Stimulated activated CD8-positive, alpha-beta memory T cell treated with anti-CD3 and anti-CD28 coated beads, Interleukin-7, amount 100 ng/mL, for 1 hour (primary cell): ENCODE results near the gene LYPLAL1.
"Not testable (repeated sequence)": the region's sequence is repeated elsewhere in the genome, so short reads cannot be mapped to it uniquely, and the experiment has no call there.

ENCODE experiments used
- DNase-seq, 2 donors: peaks; one replicate each; pipeline ENCODE4 v3.0.0-alpha.2; 2020; ENCODE audit warnings: low read depth in 2 of 2

LYPLAL1 gene

DNA sequence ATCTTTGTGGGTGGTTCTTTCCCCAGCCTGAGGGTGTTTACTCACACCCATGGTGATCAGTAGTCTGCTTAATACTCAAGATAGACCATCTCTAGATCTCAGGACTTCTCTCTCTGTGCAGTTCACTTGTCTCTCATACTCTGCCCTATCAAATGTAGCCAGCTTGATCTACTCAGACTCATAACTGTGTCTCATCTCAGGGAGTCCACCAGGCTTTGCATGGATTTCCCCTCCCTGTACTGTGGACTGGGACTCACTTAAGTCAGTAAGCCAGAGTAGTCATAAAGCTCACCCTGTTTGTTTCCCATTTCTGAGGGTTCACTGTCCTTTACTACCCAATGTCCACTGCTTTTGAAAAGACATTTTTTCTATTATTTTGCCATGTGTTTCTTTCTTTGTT, 41.8 kb downstream of the LYPLAL1 start:
- no peak for DNase-seq

DNA sequence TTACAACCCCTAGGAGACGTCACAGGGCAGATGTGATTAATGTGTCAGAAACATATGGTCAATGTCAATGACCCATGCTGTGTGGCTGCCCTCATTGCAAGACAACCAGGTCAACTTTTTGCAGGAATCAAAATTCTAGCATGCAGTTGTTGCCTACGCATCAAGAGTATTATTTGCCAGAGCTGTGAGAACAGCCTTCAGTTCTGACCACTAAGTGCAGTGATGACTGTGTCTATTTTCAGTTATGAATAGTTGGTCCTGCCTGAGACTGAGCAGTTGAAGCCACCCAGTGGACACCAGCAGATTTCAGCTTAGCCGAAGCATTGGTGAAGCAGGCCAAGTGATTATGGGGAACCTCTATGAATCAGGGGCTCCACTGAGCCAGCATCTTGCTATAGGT, 47.3 kb downstream of the LYPLAL1 start:
- no peak for DNase-seq

DNA sequence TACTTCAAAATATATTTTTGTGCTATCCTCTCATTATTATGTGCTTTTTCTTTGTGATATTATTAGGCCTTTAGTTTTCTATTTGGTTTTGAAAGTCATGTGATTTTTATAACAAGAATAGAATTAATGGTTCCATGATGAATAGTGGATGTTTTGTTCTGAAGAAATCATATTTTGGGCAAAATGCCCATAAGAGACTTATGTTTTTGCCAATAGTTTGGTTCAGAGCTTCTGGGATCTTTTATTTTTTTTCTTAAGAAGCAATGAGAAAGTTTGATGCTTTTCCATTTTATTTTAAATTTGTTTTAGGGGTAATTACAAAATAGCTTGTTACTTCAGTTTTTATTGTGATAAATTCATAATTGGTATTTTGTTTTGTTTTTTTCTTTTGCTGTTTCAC, 49.8 kb downstream of the LYPLAL1 start:
- DNase-seq = no peak

DNA sequence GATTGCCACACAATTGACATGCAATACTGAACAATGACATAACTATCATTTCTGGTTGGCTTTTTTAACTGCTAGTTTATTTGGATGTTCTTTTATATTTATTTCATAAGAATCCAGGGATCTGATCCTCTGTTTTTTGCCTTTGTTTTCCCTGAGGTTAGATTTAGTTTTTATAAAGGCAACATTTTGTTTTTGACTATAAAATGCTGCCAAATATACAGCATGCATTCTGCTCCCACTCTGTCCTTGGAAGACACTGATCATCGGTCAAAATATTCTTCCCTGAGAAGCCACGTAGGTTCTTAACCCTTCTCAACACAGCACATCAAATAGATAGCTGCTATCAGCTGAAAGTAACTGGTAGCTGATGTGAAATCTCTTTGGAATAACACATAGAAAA, 52.5 kb downstream of the LYPLAL1 start:
- no peak for DNase-seq

DNA sequence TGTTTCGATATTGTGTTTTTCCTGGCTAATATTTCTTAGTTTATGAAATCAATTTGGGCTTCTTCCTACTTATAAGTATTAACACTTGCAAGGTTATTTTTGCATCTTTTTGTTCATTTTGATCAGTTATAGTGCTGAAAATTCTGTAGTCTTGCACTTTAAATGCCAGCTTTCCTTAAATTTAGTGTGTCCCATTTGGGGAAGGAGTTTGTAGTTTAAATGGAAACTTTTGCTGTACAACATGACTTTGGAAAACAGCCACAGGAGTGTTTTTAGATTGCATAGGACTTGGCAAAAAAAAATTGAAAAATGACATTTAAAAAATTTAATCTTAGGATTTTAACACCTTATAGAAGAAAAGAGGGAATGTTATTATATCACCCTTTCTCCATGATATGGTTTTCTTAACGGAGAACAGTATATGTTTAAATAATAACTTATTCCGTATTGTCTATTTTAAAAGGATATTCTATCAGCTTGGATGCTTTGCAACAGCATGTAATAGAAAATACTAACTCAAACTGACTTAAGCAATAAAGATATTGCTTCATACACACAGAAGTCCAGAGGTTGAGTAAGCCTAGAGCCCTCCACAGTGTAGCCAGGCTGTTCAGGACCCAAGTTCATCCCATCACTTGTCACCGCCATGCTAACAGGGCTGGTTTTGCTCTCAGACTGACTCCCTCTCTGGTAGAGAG, 53.8 kb downstream of the LYPLAL1 start:
- DNase-seq = no peak

DNA sequence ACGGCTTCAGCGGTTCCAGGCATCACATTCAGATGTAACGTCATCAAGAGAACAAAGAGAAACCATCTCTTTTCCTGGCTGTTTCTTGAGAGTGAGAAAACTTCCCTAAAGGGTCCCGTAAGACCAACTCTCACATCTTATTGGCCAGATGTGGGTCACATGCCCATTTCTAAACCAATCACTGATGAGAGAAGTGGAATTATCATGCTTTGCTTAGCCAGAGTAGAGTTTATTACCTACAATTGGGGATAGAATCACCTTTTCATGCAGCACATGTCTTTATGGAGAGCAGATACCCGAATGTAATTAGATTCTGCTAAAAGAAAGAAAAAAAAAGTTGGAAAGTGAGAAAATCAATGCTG, 54.4 kb downstream of the LYPLAL1 start:
- DNase-seq = no peak

GRCh38 chr1:219232890-219233289, 59.2 kb downstream of the LYPLAL1 start:
- no peak for DNase-seq

GRCh38 chr1:219235903-219236481, 62.3 kb downstream of the LYPLAL1 start:
- DNase-seq = no peak

DNA sequence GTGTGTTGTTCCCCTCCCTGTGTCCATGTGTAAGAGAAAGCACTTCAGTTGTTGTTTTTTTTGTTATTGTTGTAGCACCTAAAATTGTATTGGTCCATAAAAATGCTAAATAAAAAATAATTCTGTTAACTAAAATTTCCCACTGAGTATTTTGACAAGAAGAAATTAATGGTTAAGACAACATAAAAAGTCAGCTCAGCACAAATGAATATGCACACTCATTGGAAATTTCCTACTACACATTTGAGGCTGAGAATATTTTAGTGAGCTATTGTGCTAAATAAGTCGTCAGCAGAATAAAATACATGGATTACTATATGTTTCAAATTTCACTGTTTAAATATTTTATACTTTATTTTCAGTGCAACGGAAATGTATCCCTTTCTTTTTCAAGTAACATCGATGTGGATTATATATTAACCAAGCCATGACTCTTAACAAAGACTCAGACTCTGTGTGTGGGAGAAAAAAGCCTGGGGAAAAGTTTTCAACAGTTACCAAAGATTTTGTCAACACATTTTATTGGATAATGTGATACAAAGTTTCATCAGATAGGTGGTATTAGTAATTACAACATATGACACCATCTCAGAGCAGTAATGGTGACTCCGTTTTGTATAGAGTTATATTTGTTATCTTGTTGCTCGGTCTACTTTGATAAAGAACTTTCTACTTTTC, 63.4 kb downstream of the LYPLAL1 start:
- no peak for DNase-seq

GRCh38 chr1:219239518-219239917, 65.8 kb downstream of the LYPLAL1 start:
- DNase-seq = no peak

- DNase-seq = no peak
Observed at GRCh38 chr1:219244864-219245263, 71.2 kb downstream of the LYPLAL1 start.

DNA sequence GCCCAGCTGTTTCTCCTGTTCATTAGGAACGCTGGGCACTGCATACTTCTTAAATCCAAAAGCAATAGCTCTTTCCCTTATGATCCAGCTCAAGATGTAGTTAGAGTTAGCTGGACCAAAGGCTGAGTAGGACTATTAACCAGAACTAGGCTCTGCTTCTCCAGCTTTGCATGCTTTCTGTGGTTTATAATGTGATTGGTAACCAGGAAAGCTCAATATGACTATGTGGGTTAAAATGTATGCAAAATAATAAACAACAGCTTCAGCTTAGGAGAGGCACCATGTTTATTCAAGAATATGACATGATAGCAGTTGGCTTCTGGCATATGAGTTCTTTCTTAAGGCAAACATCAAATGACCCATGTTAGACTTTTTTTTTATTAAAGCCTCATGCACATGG, 73.8 kb downstream of the LYPLAL1 start:
- no peak for DNase-seq

- DNase-seq = not testable (repeated sequence)
Observed at GRCh38 chr1:219250468-219250867, 76.8 kb downstream of the LYPLAL1 start.

GRCh38 chr1:219257751-219258150, 84.1 kb downstream of the LYPLAL1 start:
- no peak for DNase-seq

DNA sequence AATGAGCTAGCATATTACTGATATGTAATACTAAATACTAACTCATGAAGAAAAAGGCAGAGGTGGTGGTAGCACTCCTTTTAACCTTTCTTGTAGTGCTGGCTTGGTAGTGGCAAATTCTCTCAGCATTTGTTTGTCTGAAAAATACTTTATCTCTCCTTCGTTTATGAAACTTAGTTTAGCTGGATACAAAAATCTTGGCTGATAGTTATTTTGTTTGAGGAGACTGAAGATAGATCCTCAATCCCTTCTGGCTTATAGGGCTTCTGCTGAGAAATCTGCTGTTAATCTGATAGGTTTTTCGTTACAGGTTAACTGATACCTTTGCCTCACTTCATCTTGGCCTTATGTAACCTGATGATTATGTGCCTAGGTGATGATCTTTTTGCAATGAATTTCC, 87.8 kb downstream of the LYPLAL1 start:
- DNase-seq = no peak
